ENCODE measurements around the gene SDSL. TPM values are rescaled to one million over a fixed set of nuclear protein-coding genes. Genes with fewer than 3 reads are reported as not detected.

SDSL gene
- total and polyA plus RNA-seq, 2 of the 4 experiments (the other 2 are of a cell fraction), result 6.3 to 10.9 TPM

GRCh38 chr12:113479216-113479589 lies 57.0 kb downstream of the SDSL start:
- no peaks in the 10 kb centered on the region for H3K79me1 ChIP-seq (ENCODE audit: low read depth in 1 of 2, low read length in 2 of 2)
- no CpG with 5 or more reads among the region's 11 CpGs for WGBS, 2 experiments (ENCODE audit: extremely low coverage in 2 of 2, insufficient read length in 1 of 2)
- no peak overlapping the region for H3K4me2 ChIP-seq (ENCODE audit: low read depth, low read length)
- no peaks in the 10 kb centered on the region for H3K36me3 ChIP-seq (ENCODE audit: control insufficient read depth, insufficient read depth, low read length)
- no peaks in the 10 kb centered on the region for H4K20me1 ChIP-seq (ENCODE audit: insufficient read depth, low read length)
- DNase-seq (no peak), ATAC-seq (ENCODE audit: low read depth) (no peak)
- H2BK20ac ChIP-seq (ENCODE audit: low read depth, low read length), result no peak overlapping the region
- no peak overlapping the region for H2BK15ac ChIP-seq (ENCODE audit: low read depth, low read length)
- intact Hi-C loops (cut with micrococcal nuclease), result no loop called here
- no peak overlapping the region for H2AK5ac ChIP-seq (ENCODE audit: low read depth, low read length)
- H2AFZ ChIP-seq (replicated peaks; ENCODE audit: low read length, poor library complexity), result no peak overlapping the region
- in situ Hi-C loops (cut with MboI; ENCODE audit: low sequenced_read_pairs), result no loop called here
- no peaks in the 10 kb centered on the region for H3K9me1 ChIP-seq (ENCODE audit: insufficient read depth, low read length)
- dilution Hi-C loops (cut with HindIII; ENCODE audit: low sequenced_read_pairs, unreplicated experiment), result no loop called here
- no peak overlapping the region for H4K5ac ChIP-seq (ENCODE audit: low read depth, low read length)
- no peak overlapping the region for H3K4me3 ChIP-seq (ENCODE audit: insufficient read depth, low read depth, low read length)
- BruUV-seq (replicated peaks), result no TSS peak
- ChIA-PET CTCF (no interaction called here), POLR2A (ENCODE audit: unreplicated experiment) (no interaction called here)
- TF ChIP-seq CHD1 (IDR thresholded peaks at IDR 0.05; ENCODE audit: low read depth, low read length) (no peak), RCOR1 (IDR thresholded peaks at IDR 0.05; ENCODE audit: insufficient replicate concordance, low read length) (no peak), BHLHE40 (IDR thresholded peaks at IDR 0.05; ENCODE audit: low read depth, low read length) (no peak), RAD21 (IDR thresholded peaks at IDR 0.05; ENCODE audit: low read length) (no peak), MXI1 (IDR thresholded peaks at IDR 0.05; ENCODE audit: borderline replicate concordance, low read depth, low read length) (no peak), CTCF (conservative IDR thresholded peaks at IDR 0.05; ENCODE audit: low read depth, low read length) (no peak), RFX5 (IDR thresholded peaks at IDR 0.05; ENCODE audit: low read depth, low read length) (no peak), MAZ (IDR thresholded peaks at IDR 0.05; ENCODE audit: borderline replicate concordance, low read depth, low read length) (no peak), ELK1 (IDR thresholded peaks at IDR 0.05; ENCODE audit: borderline replicate concordance, low read depth, low read length) (no peak), SMC3 (IDR thresholded peaks at IDR 0.05; ENCODE audit: low read depth, low read length) (no peak), CEBPB (IDR thresholded peaks at IDR 0.05; ENCODE audit: low read depth, low read length) (no peak), MAFK (IDR thresholded peaks at IDR 0.05; ENCODE audit: low read depth, low read length) (no peak), NFE2L2 (IDR thresholded peaks at IDR 0.05; ENCODE audit: low read depth, low read length) (no peak), POLR2A (IDR thresholded peaks at IDR 0.05; ENCODE audit: low read depth, low read length) (no peak), FOS (IDR thresholded peaks at IDR 0.05; ENCODE audit: low read depth, low read length) (no peak), USF2 (IDR thresholded peaks at IDR 0.05; ENCODE audit: low read depth, low read length) (no peak)
- H2AK9ac ChIP-seq (replicated peaks; ENCODE audit: low read depth, low read length, poor library complexity), result no peak overlapping the region
- H3K14ac ChIP-seq (replicated peaks; ENCODE audit: low read depth, low read length), result no peak overlapping the region
- no peak overlapping the region for H2BK5ac ChIP-seq (ENCODE audit: low read depth, low read length, poor library complexity, severe bottlenecking)
- no peak overlapping the region for H3K9ac ChIP-seq (ENCODE audit: low read depth, low read length)
- H4K91ac ChIP-seq (ENCODE audit: insufficient read depth, low read depth, low read length), result no peak overlapping the region
- H4K8ac ChIP-seq (ENCODE audit: low read depth in 2 of 2, low read length in 2 of 2), result no peak overlapping the region
- H3K27ac ChIP-seq (ENCODE audit: insufficient read depth, low read length), result no peak overlapping the region
- no peak overlapping the region for H3K23ac ChIP-seq (ENCODE audit: low read depth, low read length)
- no peak overlapping the region for H3K4ac ChIP-seq (ENCODE audit: low read depth, low read length)
- no peak overlapping the region for H3K18ac ChIP-seq (ENCODE audit: low read depth, low read length)
- H3K27me3 ChIP-seq (ENCODE audit: control insufficient read depth, insufficient read depth, low read length), result peaks cover 51% of the 10 kb centered on the region
- no peak overlapping the region for H3K56ac ChIP-seq (ENCODE audit: extremely low read depth, insufficient read depth, low read length)
- H3K9me3 ChIP-seq (ENCODE audit: control insufficient read depth, insufficient read depth, low read length), result no peaks in the 10 kb centered on the region
- no peak overlapping the region for H2BK120ac ChIP-seq (ENCODE audit: low read depth, low read length)
- H3K4me1 ChIP-seq (ENCODE audit: control insufficient read depth, insufficient read depth, low read length), result no peaks in the 10 kb centered on the region
